ENCODE results near the gene COL13A1.

GRCh38 chr10:69820817-69821216 lies 19.1 kb downstream of the COL13A1 start:
- TF ChIP-seq CTCF (IDR thresholded peaks at IDR 0.05; ENCODE audit: low read length) (no peak), EZH2 (IDR thresholded peaks at IDR 0.05; ENCODE audit: borderline replicate concordance, low read length) (no peak)
